Posterior cingulate gyrus (tissue), 11 donors: ENCODE measurements around the gene SCPEP1.

ENCODE experiments used
- DNase-seq, 10 donors: peaks; one replicate each; pipeline versions ENCODE4 v3.0.0 to v3.0.0-alpha.2; 2020 to 2021; ENCODE audit warnings: mixed read lengths in 3 of 10
- intact Hi-C: fragments of 100-400 bp; cut with DNase I; formaldehyde crosslinking; loops from one replicate; pipeline ENCODE4 v1.15.1; 2023

SCPEP1 gene

GRCh38 chr17:56994009-56994792, 16.3 kb downstream of the SCPEP1 start:
- no peak for DNase-seq
- intact Hi-C loops, result no loop called here

GRCh38 chr17:56995766-56996165, 17.8 kb downstream of the SCPEP1 start:
- no peak for DNase-seq
- intact Hi-C loops, result no loop called here

- intact Hi-C loops, result no loop called here
Observed at GRCh38 chr17:56997313-56997712, 19.4 kb downstream of the SCPEP1 start.

GRCh38 chr17:57001541-57001940, 23.6 kb downstream of the SCPEP1 start:
- DNase-seq, result no peak
- intact Hi-C loops, result loop anchor here (10.0 kb wide), 1 partner anchor 103 kb away; no protein-coding TSS in a partner anchor

More at GRCh38 chr17:56997313-56997712, 19.4 kb downstream of the SCPEP1 start:
- DNase-seq, result no peak

GRCh38 chr17:57002904-57003303, 25.0 kb downstream of the SCPEP1 start:
- no peak for DNase-seq
- intact Hi-C loops, result loop anchor here (10.0 kb wide), 1 partner anchor 102 kb away; no protein-coding TSS in a partner anchor

- intact Hi-C loops, result loop anchor here (10.0 kb wide), 1 partner anchor 100 kb away; no protein-coding TSS in a partner anchor
- no peak for DNase-seq
Observed at GRCh38 chr17:57004944-57005579, 27.1 kb downstream of the SCPEP1 start.

- DNase-seq, result no peak
- intact Hi-C loops, result loop anchor here (10.0 kb wide), 1 partner anchor 99 kb away; no protein-coding TSS in a partner anchor
Observed at GRCh38 chr17:57006040-57006439, 28.1 kb downstream of the SCPEP1 start.

GRCh38 chr17:57008958-57009357, 31.0 kb downstream of the SCPEP1 start:
- intact Hi-C loops, result loop anchor here (10.0 kb wide), 1 partner anchor 96 kb away; no protein-coding TSS in a partner anchor
- DNase-seq, result no peak

GRCh38 chr17:57009737-57010445, 32.0 kb downstream of the SCPEP1 start:
- DNase-seq, result peak in 7 of 10 donors; percentile 26 to 90 (median 52)
- intact Hi-C loops, result loop anchor here (10.0 kb wide), 1 partner anchor 95 kb away; no protein-coding TSS in a partner anchor

- intact Hi-C loops, result no loop called here
- DNase-seq, result no peak
Observed at GRCh38 chr17:57010487-57010886, 32.6 kb downstream of the SCPEP1 start.

- intact Hi-C loops, result no loop called here
- no peak for DNase-seq
Observed at GRCh38 chr17:57011491-57012015, 33.6 kb downstream of the SCPEP1 start.

- DNase-seq, result no peak
- intact Hi-C loops, result no loop called here
Observed at GRCh38 chr17:57016071-57016763, 38.3 kb downstream of the SCPEP1 start.

GRCh38 chr17:57016764-57017116, 38.8 kb downstream of the SCPEP1 start:
- intact Hi-C loops, result no loop called here

GRCh38 chr17:57017625-57018024, 39.7 kb downstream of the SCPEP1 start:
- no peak for DNase-seq
- intact Hi-C loops, result no loop called here

More at GRCh38 chr17:57016764-57017116, 38.8 kb downstream of the SCPEP1 start:
- DNase-seq, result no peak

- intact Hi-C loops, result no loop called here
- no peak for DNase-seq
Observed at GRCh38 chr17:57020208-57020607, 42.3 kb downstream of the SCPEP1 start.

- intact Hi-C loops, result no loop called here
Observed at GRCh38 chr17:57021226-57021940, 43.5 kb downstream of the SCPEP1 start.

GRCh38 chr17:57025876-57026275, 47.9 kb downstream of the SCPEP1 start:
- no peak for DNase-seq
- intact Hi-C loops, result no loop called here

More at GRCh38 chr17:57021226-57021940, 43.5 kb downstream of the SCPEP1 start:
- DNase-seq, result no peak

GRCh38 chr17:57027852-57028251, 49.9 kb downstream of the SCPEP1 start:
- DNase-seq, result no peak
- intact Hi-C loops, result no loop called here

GRCh38 chr17:57032343-57032742, 54.4 kb downstream of the SCPEP1 start:
- no peak for DNase-seq

More at GRCh38 chr17:57032343-57032742, 54.4 kb downstream of the SCPEP1 start:
- intact Hi-C loops, result no loop called here
